Measurements from ENCODE around the gene ADAMTSL3. TPM values are rescaled to one million over a fixed set of nuclear protein-coding genes. Genes with fewer than 3 reads are reported as not detected.

ADAMTSL3 gene
- total RNA-seq, 1 donor from 2014 or later = 0.17 TPM

GRCh38 chr15:83739629-83740028, 85.7 kb downstream of the ADAMTSL3 start:
- TF ChIP-seq CTCF (IDR thresholded peaks at IDR 0.05) = no peak
- Mint-ChIP-seq H3K27ac (ENCODE audit: unreplicated experiment) (no peak overlapping the region), H3K4me3 (ENCODE audit: unreplicated experiment) (no peak overlapping the region), H3K4me1 (ENCODE audit: low read depth) (no peaks in the 10 kb centered on the region), H3K9me3 (ENCODE audit: low read depth) (peaks cover 3% of the 10 kb centered on the region), H3K27me3 (ENCODE audit: low read depth) (peaks cover 4% of the 10 kb centered on the region), H3K36me3 (ENCODE audit: low read depth) (no peaks in the 10 kb centered on the region)
- no peak for DNase-seq (ENCODE audit: low spot score)

GRCh38 chr15:83745771-83746170, 91.8 kb downstream of the ADAMTSL3 start:
- no peaks in the 10 kb centered on the region for H3K36me3 Mint-ChIP-seq (ENCODE audit: low read depth)
- H3K4me3 Mint-ChIP-seq (ENCODE audit: unreplicated experiment) = no peak overlapping the region
- H3K4me1 Mint-ChIP-seq (ENCODE audit: low read depth) = no peaks in the 10 kb centered on the region
- DNase-seq (ENCODE audit: low spot score) = no peak
- no peak overlapping the region for H3K27ac Mint-ChIP-seq (ENCODE audit: unreplicated experiment)
- no peak for TF ChIP-seq CTCF (IDR thresholded peaks at IDR 0.05)
- H3K27me3 Mint-ChIP-seq (ENCODE audit: low read depth) = peaks cover 6% of the 10 kb centered on the region
- peaks cover 13% of the 10 kb centered on the region for H3K9me3 Mint-ChIP-seq (ENCODE audit: low read depth)

- no peak for DNase-seq (ENCODE audit: low spot score)
- H3K4me1 Mint-ChIP-seq (ENCODE audit: low read depth) = no peaks in the 10 kb centered on the region
- H3K9me3 Mint-ChIP-seq (ENCODE audit: low read depth) = peaks cover 13% of the 10 kb centered on the region
- no peaks in the 10 kb centered on the region for H3K36me3 Mint-ChIP-seq (ENCODE audit: low read depth)
- H3K27ac Mint-ChIP-seq (ENCODE audit: unreplicated experiment) = no peak overlapping the region
- TF ChIP-seq CTCF (IDR thresholded peaks at IDR 0.05) = no peak
- no peak overlapping the region for H3K4me3 Mint-ChIP-seq (ENCODE audit: unreplicated experiment)
- H3K27me3 Mint-ChIP-seq (ENCODE audit: low read depth) = peaks cover 6% of the 10 kb centered on the region
These were observed 92.3 kb downstream of the ADAMTSL3 start for GRCh38 chr15:83746231-83746630.

- H3K27me3 Mint-ChIP-seq (ENCODE audit: low read depth) = peaks cover 6% of the 10 kb centered on the region
- TF ChIP-seq CTCF (IDR thresholded peaks at IDR 0.05) = peak; percentile 28
- H3K27ac Mint-ChIP-seq (ENCODE audit: unreplicated experiment) = no peak overlapping the region
These were observed 93.3 kb downstream of the ADAMTSL3 start for GRCh38 chr15:83747050-83747717.

GRCh38 chr15:83747718-83748110, 93.8 kb downstream of the ADAMTSL3 start:
- no peak for TF ChIP-seq CTCF (IDR thresholded peaks at IDR 0.05)
- DNase-seq (ENCODE audit: low spot score) = no peak
- no peak overlapping the region for H3K27ac Mint-ChIP-seq (ENCODE audit: unreplicated experiment)
- H3K9me3 Mint-ChIP-seq (ENCODE audit: low read depth) = peaks cover 13% of the 10 kb centered on the region
- H3K4me1 Mint-ChIP-seq (ENCODE audit: low read depth) = no peaks in the 10 kb centered on the region
- H3K36me3 Mint-ChIP-seq (ENCODE audit: low read depth) = no peaks in the 10 kb centered on the region
- H3K27me3 Mint-ChIP-seq (ENCODE audit: low read depth) = peaks cover 6% of the 10 kb centered on the region
- no peak overlapping the region for H3K4me3 Mint-ChIP-seq (ENCODE audit: unreplicated experiment)

More at GRCh38 chr15:83747050-83747717, 93.3 kb downstream of the ADAMTSL3 start:
- H3K36me3 Mint-ChIP-seq (ENCODE audit: low read depth) = no peaks in the 10 kb centered on the region
- H3K4me3 Mint-ChIP-seq (ENCODE audit: unreplicated experiment) = no peak overlapping the region
- H3K9me3 Mint-ChIP-seq (ENCODE audit: low read depth) = peaks cover 13% of the 10 kb centered on the region
- no peaks in the 10 kb centered on the region for H3K4me1 Mint-ChIP-seq (ENCODE audit: low read depth)
- DNase-seq (ENCODE audit: low spot score) = no peak
